NCI-H2227 (cell line): ENCODE results near the gene SORCS3.

Experiments used
- DNase-seq: peaks from one replicate; lab custom pipeline; 2025; ENCODE audit not compliant: unreplicated experiment; lab: John Stamatoyannopoulos, UW

The SORCS3 gene

GRCh38 chr10:104774234-104774633 is 133.1 kb downstream of the SORCS3 start:
- DNase-seq = no peak

- no peak for DNase-seq
These were observed 136.2 kb downstream of the SORCS3 start for GRCh38 chr10:104777086-104777799.

- no peak for DNase-seq
These were observed 137.3 kb downstream of the SORCS3 start for GRCh38 chr10:104778371-104778770.

- no peak for DNase-seq
These were observed 138.6 kb downstream of the SORCS3 start for GRCh38 chr10:104779701-104780100.

GRCh38 chr10:104780165-104780564 is 139.1 kb downstream of the SORCS3 start:
- no peak for DNase-seq

GRCh38 chr10:104780946-104781595 is 140.0 kb downstream of the SORCS3 start:
- no peak for DNase-seq

GRCh38 chr10:104784452-104784851 is 143.4 kb downstream of the SORCS3 start:
- no peak for DNase-seq

- DNase-seq = no peak
These were observed 150.4 kb downstream of the SORCS3 start for GRCh38 chr10:104791471-104791870.

- no peak for DNase-seq
These were observed 154.3 kb downstream of the SORCS3 start for GRCh38 chr10:104795411-104795810.

- no peak for DNase-seq
These were observed 155.7 kb downstream of the SORCS3 start for GRCh38 chr10:104796823-104797222.

GRCh38 chr10:104802941-104803340 is 161.9 kb downstream of the SORCS3 start:
- DNase-seq = no peak

- no peak for DNase-seq
These were observed 163.8 kb downstream of the SORCS3 start for GRCh38 chr10:104804880-104805279.

- no peak for DNase-seq
These were observed 165.7 kb downstream of the SORCS3 start for GRCh38 chr10:104806801-104807200.

- no peak for DNase-seq
These were observed 166.7 kb downstream of the SORCS3 start for GRCh38 chr10:104807581-104808310.

- DNase-seq = no peak
These were observed 168.4 kb downstream of the SORCS3 start for GRCh38 chr10:104809288-104810090.

- no peak for DNase-seq
These were observed 170.1 kb downstream of the SORCS3 start for GRCh38 chr10:104811166-104811565.

GRCh38 chr10:104816501-104816900 is 175.4 kb downstream of the SORCS3 start:
- DNase-seq = no peak

- no peak for DNase-seq
These were observed 178.6 kb downstream of the SORCS3 start for GRCh38 chr10:104819731-104820130.

- DNase-seq = no peak
These were observed 181.0 kb downstream of the SORCS3 start for GRCh38 chr10:104822088-104822487.

GRCh38 chr10:104824380-104825006 is 183.4 kb downstream of the SORCS3 start:
- DNase-seq = no peak

GRCh38 chr10:104831272-104831671 is 190.2 kb downstream of the SORCS3 start:
- no peak for DNase-seq
